ENCODE results near the gene HMOX1.

Gene HMOX1

DNA sequence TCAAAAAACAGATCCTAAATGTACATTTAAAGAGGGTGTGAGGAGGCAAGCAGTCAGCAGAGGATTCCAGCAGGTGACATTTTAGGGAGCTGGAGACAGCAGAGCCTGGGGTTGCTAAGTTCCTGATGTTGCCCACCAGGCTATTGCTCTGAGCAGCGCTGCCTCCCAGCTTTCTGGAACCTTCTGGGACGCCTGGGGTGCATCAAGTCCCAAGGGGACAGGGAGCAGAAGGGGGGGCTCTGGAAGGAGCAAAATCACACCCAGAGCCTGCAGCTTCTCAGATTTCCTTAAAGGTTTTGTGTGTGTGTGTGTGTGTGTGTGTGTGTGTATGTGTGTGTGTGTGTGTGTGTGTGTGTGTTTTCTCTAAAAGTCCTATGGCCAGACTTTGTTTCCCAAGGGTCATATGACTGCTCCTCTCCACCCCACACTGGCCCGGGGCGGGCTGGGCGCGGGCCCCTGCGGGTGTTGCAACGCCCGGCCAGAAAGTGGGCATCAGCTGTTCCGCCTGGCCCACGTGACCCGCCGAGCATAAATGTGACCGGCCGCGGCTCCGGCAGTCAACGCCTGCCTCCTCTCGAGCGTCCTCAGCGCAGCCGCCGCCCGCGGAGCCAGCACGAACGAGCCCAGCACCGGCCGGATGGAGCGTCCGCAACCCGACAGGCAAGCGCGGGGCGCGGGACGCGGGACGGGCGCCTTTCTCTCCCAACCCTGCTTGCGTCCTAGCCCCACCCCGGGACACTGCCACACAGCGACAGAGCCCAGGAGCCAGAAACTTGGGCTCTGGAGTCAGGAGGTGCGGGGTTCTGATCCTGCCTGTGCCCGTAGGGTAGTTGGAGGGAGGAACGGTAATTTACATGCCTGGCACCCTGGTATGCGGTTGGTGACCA lies at the start of gene HMOX1:
Gene HMOX1 (plus strand): TSS at position 560 of the 887 bp plus-strand sequence. CDS start 78 bp downstream, at position 638.
- Histone ChIP-seq H3K27me3 (ENCODE audit: control insufficient read depth, insufficient read depth, low read length) (no peaks in the 10 kb centered on the region), H3K27ac (ENCODE audit: low read length) (no peak within 1 kb of the TSS), H3K4me3 (ENCODE audit: low read length) (peak within 1 kb of the TSS; percentile 44; the same call in 1 of the 2 replicates), H3K36me3 (ENCODE audit: control insufficient read depth, insufficient read depth, low read length) (no peaks in the 10 kb centered on the region), H3K9me3 (ENCODE audit: control insufficient read depth, insufficient read depth, low read length) (no peaks in the 10 kb centered on the region), H3K4me1 (ENCODE audit: control insufficient read depth, insufficient read depth, low read length) (peaks cover 5% of the 10 kb centered on the region; the same call in 1 of the 2 replicates)
- no peak for DNase-seq (ENCODE audit: low read depth, low spot score)
- WGBS (ENCODE audit: insufficient coverage, insufficient read length) = no CpG with 5 or more reads among the region's 47 CpGs

- no peak for DNase-seq (ENCODE audit: low read depth, low spot score)
- Histone ChIP-seq H3K4me1 (ENCODE audit: control insufficient read depth, insufficient read depth, low read length) (no peaks in the 10 kb centered on the region), H3K36me3 (ENCODE audit: control insufficient read depth, insufficient read depth, low read length) (peaks cover 14% of the 10 kb centered on the region; the same call in 1 of the 2 replicates), H3K27me3 (ENCODE audit: control insufficient read depth, insufficient read depth, low read length) (no peaks in the 10 kb centered on the region), H3K27ac (ENCODE audit: low read length) (no peak overlapping the region), H3K4me3 (ENCODE audit: low read length) (no peak overlapping the region), H3K9me3 (ENCODE audit: control insufficient read depth, insufficient read depth, low read length) (no peaks in the 10 kb centered on the region)
- no CpG with 5 or more reads among the region's 6 CpGs for WGBS (ENCODE audit: insufficient coverage, insufficient read length)
Measured at GRCh38 chr22:35332278-35332677, 48.6 kb upstream of the HMOX1 start.

DNA sequence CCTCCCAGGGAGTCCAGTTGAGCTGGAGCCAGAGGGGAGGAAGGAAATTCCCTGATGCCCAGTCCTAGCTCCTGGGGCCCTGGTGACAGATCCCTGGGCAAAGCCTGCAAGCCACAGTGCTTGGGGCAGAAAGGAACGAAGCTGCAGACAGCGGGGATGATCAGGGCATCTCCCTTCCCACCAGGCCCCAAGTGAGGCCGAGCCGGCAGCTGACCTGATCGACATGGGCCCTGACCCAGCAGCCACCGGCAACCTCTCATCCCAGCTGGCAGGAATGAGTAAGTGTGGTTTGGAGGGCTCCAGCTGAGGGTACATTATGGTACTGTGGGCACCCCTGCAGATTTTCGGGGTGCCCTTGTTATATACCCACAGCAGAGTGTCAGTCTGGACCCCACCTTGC lies 47.7 kb upstream of the HMOX1 start:
- Histone ChIP-seq H3K27me3 (ENCODE audit: control insufficient read depth, insufficient read depth, low read length) (no peaks in the 10 kb centered on the region), H3K4me3 (ENCODE audit: low read length) (no peak overlapping the region), H3K4me1 (ENCODE audit: control insufficient read depth, insufficient read depth, low read length) (no peaks in the 10 kb centered on the region), H3K9me3 (ENCODE audit: control insufficient read depth, insufficient read depth, low read length) (no peaks in the 10 kb centered on the region), H3K36me3 (ENCODE audit: control insufficient read depth, insufficient read depth, low read length) (peaks cover 10% of the 10 kb centered on the region; the same call in 1 of the 2 replicates), H3K27ac (ENCODE audit: low read length) (no peak overlapping the region)
- no peak for DNase-seq (ENCODE audit: low read depth, low spot score)
- WGBS (ENCODE audit: insufficient coverage, insufficient read length) = no CpG with 5 or more reads among the region's 7 CpGs

GRCh38 chr22:35334004-35334403 lies 46.9 kb upstream of the HMOX1 start:
- DNase-seq (ENCODE audit: low read depth, low spot score) = no peak
- Histone ChIP-seq H3K27ac (ENCODE audit: low read length) (no peak overlapping the region), H3K4me1 (ENCODE audit: control insufficient read depth, insufficient read depth, low read length) (no peaks in the 10 kb centered on the region), H3K9me3 (ENCODE audit: control insufficient read depth, insufficient read depth, low read length) (no peaks in the 10 kb centered on the region), H3K27me3 (ENCODE audit: control insufficient read depth, insufficient read depth, low read length) (no peaks in the 10 kb centered on the region), H3K36me3 (ENCODE audit: control insufficient read depth, insufficient read depth, low read length) (peaks cover 10% of the 10 kb centered on the region; the same call in 1 of the 2 replicates), H3K4me3 (ENCODE audit: low read length) (no peak overlapping the region)
- no CpG with 5 or more reads among the region's 9 CpGs for WGBS (ENCODE audit: insufficient coverage, insufficient read length)

DNA sequence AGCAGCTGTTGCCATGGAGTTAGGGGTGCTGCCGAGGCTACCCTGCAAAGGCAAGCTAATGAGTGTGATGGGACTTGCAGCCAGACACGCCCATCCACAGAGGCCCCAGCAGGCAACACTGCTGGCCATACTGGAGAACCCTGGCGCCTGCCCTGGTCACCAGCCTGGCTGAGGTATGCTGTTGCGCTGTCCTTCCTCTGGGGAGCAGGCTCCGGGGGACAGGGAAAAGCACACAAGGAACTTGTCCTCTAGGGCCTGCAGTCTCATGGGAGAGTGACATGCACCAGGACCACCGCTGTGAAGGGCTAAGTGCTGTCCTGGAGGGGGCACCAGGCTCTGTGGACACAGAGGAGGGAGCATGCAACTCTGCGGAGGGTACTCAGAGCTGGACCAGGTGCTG lies 45.4 kb upstream of the HMOX1 start:
- no CpG with 5 or more reads among the region's 7 CpGs for WGBS (ENCODE audit: insufficient coverage, insufficient read length)
- H3K9me3 ChIP-seq (ENCODE audit: control insufficient read depth, insufficient read depth, low read length) = no peaks in the 10 kb centered on the region
- no peaks in the 10 kb centered on the region for H3K27me3 ChIP-seq (ENCODE audit: control insufficient read depth, insufficient read depth, low read length)
- H3K36me3 ChIP-seq (ENCODE audit: control insufficient read depth, insufficient read depth, low read length) = peaks cover 7% of the 10 kb centered on the region; the same call in 1 of the 2 replicates
- H3K4me3 ChIP-seq (ENCODE audit: low read length) = no peak overlapping the region
- no peaks in the 10 kb centered on the region for H3K4me1 ChIP-seq (ENCODE audit: control insufficient read depth, insufficient read depth, low read length)
- DNase-seq (ENCODE audit: low read depth, low spot score) = no peak
- no peak overlapping the region for H3K27ac ChIP-seq (ENCODE audit: low read length)

- no peaks in the 10 kb centered on the region for H3K9me3 ChIP-seq (ENCODE audit: control insufficient read depth, insufficient read depth, low read length)
- no peaks in the 10 kb centered on the region for H3K4me1 ChIP-seq (ENCODE audit: control insufficient read depth, insufficient read depth, low read length)
- no peak overlapping the region for H3K4me3 ChIP-seq (ENCODE audit: low read length)
- DNase-seq (ENCODE audit: low read depth, low spot score) = no peak
- no CpG with 5 or more reads among the region's 12 CpGs for WGBS (ENCODE audit: insufficient coverage, insufficient read length)
- no peaks in the 10 kb centered on the region for H3K27me3 ChIP-seq (ENCODE audit: control insufficient read depth, insufficient read depth, low read length)
- 0 out of 2 replicates have a peak, but pooled peaks cover 5% of the 10 kb centered on the region for H3K36me3 ChIP-seq (ENCODE audit: control insufficient read depth, insufficient read depth, low read length)
- no peak overlapping the region for H3K27ac ChIP-seq (ENCODE audit: low read length)
Measured at GRCh38 chr22:35335936-35336781, 44.7 kb upstream of the HMOX1 start.

DNA sequence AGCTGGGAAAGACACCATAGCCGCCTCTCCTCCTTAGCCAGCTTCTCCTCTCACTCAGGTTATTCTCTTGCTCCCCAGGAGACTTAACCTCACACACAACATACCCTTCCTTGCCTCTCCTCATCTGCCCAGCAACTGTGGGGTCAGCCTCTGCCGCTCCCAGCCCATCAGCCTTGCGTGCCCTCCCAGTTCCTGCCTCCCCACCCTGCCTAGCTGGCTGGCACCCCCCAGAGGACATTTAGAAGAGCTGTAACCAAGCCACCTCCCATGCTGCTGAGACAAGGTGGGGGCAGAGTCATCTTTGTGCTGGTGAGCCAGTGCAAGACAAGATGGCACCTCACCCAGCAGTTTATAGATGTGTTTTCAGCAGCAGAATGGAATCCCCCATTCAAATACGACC lies 43.0 kb upstream of the HMOX1 start:
- no peak overlapping the region for H3K27ac ChIP-seq (ENCODE audit: low read length)
- WGBS (ENCODE audit: insufficient coverage, insufficient read length) = no CpG with 5 or more reads among the region's 4 CpGs
- no peak overlapping the region for H3K4me3 ChIP-seq (ENCODE audit: low read length)
- H3K4me1 ChIP-seq (ENCODE audit: control insufficient read depth, insufficient read depth, low read length) = no peaks in the 10 kb centered on the region
- H3K9me3 ChIP-seq (ENCODE audit: control insufficient read depth, insufficient read depth, low read length) = no peaks in the 10 kb centered on the region
- H3K36me3 ChIP-seq (ENCODE audit: control insufficient read depth, insufficient read depth, low read length) = 0 out of 2 replicates have a peak, but pooled peaks cover 7% of the 10 kb centered on the region
- DNase-seq (ENCODE audit: low read depth, low spot score) = no peak
- H3K27me3 ChIP-seq (ENCODE audit: control insufficient read depth, insufficient read depth, low read length) = no peaks in the 10 kb centered on the region

DNA sequence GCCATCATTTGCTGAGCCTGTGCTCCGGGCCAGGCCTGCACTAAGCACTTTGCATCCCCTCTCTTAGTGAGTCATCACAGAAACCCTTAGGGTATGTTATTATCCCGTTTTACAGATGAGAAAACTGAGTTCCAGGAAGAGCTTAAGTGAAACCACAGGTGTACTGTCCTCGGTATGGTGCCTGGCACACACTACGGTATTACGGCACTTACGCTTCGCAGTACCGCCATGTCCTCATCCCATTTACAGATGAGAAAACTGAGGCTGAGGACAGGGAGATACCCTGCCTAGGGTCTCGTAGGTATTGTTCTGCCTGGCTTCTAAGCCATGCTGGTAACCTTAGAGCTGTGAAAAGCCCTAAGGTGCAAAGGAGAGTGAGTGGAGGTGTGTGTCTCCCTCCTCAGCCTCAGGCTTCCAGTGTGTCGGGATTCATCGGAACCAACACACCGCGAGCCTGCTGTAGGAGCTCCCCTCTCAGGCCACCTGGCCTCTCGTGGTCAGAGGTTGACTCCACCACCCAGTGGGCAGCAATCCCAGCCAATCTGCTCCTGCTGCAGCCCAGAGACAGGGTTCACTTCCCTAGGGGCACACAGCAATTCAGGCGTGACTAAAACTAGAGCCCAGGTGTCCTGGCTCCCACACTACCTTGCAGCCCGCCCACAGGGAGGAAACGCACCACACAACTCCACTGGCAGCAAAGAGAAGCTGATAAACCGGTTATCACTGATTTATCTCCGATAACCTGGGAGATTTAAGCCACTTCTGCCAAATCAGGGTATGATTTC lies 39.6 kb upstream of the HMOX1 start:
- H3K27me3 ChIP-seq (ENCODE audit: control insufficient read depth, insufficient read depth, low read length) = no peaks in the 10 kb centered on the region
- DNase-seq (ENCODE audit: low read depth, low spot score) = no peak
- H3K4me1 ChIP-seq (ENCODE audit: control insufficient read depth, insufficient read depth, low read length) = no peaks in the 10 kb centered on the region
- WGBS (ENCODE audit: insufficient coverage, insufficient read length) = no CpG with 5 or more reads among the region's 19 CpGs
- H3K36me3 ChIP-seq (ENCODE audit: control insufficient read depth, insufficient read depth, low read length) = peaks cover 10% of the 10 kb centered on the region
- no peak overlapping the region for H3K27ac ChIP-seq (ENCODE audit: low read length)
- H3K4me3 ChIP-seq (ENCODE audit: low read length) = no peak overlapping the region
- no peaks in the 10 kb centered on the region for H3K9me3 ChIP-seq (ENCODE audit: control insufficient read depth, insufficient read depth, low read length)

GRCh38 chr22:35342390-35342789 lies 38.5 kb upstream of the HMOX1 start:
- Histone ChIP-seq H3K4me1 (ENCODE audit: control insufficient read depth, insufficient read depth, low read length) (no peaks in the 10 kb centered on the region), H3K36me3 (ENCODE audit: control insufficient read depth, insufficient read depth, low read length) (peaks cover 10% of the 10 kb centered on the region), H3K27ac (ENCODE audit: low read length) (no peak overlapping the region), H3K9me3 (ENCODE audit: control insufficient read depth, insufficient read depth, low read length) (no peaks in the 10 kb centered on the region), H3K4me3 (ENCODE audit: low read length) (no peak overlapping the region), H3K27me3 (ENCODE audit: control insufficient read depth, insufficient read depth, low read length) (no peaks in the 10 kb centered on the region)
- WGBS (ENCODE audit: insufficient coverage, insufficient read length) = no CpG with 5 or more reads among the region's 4 CpGs
- no peak for DNase-seq (ENCODE audit: low read depth, low spot score)

Data from iPS DF 6.9 (cell line).